CD4-positive, alpha-beta T cell treated with Interleukin-21 for 1 hour (primary cell): ENCODE data around the gene NRARP.

ENCODE experiments used
- DNase-seq: peaks from one replicate; pipeline ENCODE4 v3.0.0-alpha.2; 2020

The NRARP gene

DNA sequence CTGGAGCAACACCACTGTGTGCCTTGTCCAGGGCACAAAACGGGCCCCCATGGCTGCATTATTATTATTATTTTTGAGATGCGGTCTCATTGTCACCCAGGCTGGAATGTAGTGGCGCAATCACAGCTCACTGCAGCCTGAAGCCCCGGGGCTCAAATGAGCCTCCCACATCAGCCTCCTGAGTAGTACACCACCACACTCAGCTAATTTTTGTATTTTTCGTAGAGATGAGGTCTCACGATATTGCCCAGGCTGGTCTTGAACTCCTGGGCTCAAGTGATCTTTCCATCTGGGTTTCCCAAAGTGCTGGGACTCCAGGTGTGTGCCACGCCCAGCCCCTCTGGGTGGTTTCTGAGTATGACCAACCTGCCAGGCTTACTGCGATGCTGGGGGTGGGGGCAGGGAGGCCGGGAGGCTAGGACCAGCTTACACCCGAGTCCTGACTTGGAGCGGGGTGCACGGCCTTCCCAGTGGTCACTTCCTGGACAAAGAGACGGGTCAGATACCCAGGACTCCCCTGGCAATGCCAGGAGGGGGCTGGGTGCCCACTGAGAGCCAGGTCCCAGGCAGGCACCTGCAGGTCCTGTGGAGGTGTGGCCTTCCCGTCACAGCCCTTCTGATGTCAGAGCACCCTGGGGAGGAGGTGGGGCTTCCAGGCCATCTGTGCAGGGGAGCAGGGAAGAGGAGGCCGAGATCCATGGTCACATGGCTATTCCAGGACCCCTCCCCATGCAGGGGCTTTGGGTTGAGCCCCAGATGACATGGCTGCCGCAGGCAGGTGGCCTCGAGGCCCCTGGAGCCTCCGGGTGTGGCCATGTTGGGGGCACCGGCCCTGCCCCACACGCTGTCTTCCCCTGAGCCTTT lies 8.3 kb upstream of the NRARP start:
- no peak for DNase-seq

- DNase-seq = no peak
Measured at GRCh38 chr9:137309368-137310188, 7.5 kb upstream of the NRARP start.

GRCh38 chr9:137308057-137308619 lies 6.1 kb upstream of the NRARP start:
- DNase-seq = no peak

- DNase-seq = no peak
Measured at GRCh38 chr9:137307255-137308056, 5.4 kb upstream of the NRARP start.

DNA sequence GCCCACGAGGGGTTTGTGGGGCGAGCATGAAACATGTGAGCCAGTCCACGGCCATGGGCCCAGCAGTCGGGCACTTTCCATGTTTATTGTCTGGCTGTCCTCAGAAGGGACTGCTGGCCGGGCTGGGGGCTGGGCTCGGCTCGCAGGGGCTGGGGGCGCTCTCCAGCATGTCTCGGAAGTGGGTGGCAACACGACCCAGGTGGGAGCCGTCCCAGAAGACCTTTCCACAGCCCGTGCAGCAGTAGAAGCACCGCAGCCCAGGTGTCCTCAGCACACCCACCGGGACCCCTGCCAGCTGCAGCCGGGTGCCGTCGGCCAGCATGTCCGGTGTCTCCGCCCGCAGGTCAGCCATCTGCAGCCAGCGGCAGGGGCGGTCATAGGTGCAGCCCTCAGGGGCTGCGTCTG lies 4.8 kb upstream of the NRARP start:
- DNase-seq = no peak

- DNase-seq = no peak
Measured at GRCh38 chr9:137306066-137306849, 4.2 kb upstream of the NRARP start.

DNA sequence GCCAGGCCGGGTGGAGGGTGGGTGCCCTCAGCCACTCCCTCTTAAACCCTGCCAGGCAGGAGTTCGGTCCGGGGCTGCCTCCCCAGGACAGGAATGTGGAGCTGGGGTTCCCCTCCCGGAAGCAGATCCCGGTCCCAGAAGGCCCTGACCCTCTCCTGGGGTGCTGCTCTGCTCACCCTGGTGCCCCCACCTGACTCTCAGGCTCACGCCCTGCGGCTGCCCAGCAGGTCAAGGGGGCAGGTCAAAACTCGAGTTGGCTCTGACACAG lies 3.7 kb upstream of the NRARP start:
- no peak for DNase-seq

DNA sequence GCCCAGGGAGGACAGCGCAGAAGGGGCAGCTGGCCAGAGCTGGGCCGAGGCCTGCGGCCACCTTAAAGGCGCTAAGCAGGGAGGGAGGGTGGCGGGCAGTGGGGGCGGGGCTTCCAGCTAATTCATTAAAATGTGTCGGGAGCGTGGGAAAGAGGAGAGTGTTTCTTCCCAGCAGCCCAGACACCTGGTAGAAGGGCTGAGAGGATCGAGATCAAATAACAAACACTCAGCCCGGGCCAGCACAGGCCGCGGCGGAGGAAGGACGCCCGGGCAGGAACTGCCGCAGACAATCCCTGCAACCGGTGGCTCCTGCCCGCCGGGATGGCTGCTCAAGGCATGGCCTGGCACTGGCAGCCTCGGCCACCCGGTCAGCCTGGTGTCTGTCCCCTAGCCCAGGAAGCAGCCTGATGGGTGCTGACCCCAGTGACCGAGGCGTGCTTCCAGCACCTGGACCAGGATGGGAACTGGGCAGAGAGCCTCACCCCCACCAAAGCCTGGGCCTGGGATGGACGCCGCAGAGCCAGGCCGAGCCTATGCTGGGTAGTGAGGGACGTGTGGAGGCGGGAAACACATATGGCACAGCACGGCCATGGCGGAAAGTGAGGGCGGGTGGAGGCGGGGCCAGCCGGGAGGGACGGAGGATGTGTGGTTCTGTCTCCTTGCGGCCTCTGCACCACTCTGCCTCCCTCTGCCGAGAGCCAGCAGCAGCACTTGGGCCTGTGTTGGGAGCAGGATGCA lies 3.2 kb upstream of the NRARP start:
- DNase-seq = peak; percentile 60

DNA sequence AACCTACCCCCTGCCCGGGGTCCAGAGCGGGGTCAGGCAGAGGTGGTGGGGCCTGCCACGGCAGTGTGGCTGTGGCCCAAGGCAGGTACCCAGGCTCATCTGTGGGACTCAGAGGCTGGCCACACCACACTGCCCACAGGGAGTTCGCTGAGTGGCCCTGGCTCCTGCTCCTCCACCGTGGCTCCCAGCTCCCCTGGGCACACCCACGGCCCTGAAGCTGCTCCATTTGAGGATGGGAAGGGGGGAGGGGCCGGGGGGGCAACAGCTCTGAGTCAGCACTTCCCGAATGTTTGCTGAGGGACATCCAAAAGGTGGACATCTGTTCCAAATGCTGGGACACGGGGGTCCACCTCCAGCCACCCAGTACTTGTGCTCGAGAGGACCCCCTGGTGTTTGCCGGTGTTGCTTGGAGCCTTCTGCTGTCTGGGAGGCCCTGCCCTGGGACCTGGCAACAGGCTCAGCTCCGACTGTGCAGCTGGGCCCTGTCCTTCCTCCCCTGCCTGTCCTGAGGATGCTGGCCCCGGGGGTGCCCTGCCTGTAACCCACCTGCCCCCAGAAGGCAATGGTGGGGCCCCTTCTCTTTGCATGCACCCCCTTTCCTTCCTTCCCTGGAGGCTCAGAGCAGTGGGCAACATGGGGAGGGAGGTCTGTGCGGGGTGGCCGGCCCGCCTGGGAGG lies 2.5 kb upstream of the NRARP start:
- DNase-seq = no peak

GRCh38 chr9:137303893-137304382 lies 1.9 kb upstream of the NRARP start:
- no peak for DNase-seq

DNA sequence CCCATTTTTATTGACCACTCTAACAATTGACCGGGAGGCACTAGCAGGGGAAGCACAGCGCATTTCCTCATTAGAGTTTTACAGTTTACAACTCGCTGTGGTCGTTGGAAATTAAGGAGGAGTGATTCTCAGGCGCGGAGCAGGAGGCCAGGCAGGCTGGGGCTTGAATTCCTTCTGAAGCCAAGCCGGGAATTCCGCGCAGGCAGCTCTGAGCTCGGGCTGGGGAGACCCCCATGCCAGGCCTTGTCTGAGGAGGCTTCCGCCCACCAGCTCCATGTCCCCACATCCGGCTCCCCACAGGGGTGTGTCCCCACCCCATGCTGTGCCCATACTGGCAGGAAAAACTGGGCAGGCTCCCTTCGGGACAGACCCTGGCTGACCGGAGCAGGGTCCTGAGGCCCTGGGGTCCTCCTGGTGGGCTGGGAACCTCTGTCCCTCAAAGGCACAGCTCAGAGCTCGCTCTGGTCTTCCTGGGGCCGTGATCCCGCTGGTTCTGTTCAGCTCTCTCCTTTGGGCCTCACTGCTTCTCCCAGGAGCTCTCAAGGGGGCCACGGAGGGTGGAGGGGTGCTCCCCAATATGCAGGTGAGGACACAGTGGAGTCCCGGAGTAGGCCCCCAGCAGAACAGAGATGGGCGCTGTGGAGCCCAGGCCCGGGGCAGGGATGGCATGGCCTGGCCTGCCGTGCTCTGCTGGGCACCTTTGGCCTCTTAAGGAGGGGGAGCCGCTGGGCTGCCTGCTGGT lies 1.3 kb upstream of the NRARP start:
- DNase-seq = no peak

GRCh38 chr9:137302449-137303150 lies 529 bp upstream of the NRARP start:
- DNase-seq = no peak

- no peak for DNase-seq
Measured at GRCh38 chr9:137301081-137301947, 757 bp downstream of the NRARP start.

DNA sequence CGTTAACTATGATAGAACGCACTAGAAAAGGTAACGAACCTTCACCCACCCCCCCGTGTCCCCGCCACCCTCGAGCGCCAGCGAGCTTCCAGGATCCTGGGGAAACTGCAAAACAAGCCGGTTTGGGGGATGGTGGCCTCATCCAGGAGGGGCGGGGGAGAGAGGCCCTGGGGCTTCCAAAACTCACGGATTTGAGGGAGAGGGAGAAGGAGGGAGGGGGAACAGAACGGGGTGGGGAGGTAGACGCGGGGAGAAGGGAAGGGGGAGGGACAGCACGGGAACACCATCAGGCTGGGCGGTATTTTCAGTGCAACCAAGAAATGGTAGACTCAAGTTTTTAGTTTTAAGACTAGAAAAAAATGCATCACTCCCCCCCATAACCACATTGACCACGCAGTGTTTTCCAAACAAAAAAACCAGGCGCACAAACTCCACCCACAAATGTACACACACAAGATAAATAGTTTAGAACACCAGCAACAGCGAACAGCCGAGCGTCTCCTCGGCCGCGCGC lies 1.4 kb downstream of the NRARP start:
- no peak for DNase-seq

DNA sequence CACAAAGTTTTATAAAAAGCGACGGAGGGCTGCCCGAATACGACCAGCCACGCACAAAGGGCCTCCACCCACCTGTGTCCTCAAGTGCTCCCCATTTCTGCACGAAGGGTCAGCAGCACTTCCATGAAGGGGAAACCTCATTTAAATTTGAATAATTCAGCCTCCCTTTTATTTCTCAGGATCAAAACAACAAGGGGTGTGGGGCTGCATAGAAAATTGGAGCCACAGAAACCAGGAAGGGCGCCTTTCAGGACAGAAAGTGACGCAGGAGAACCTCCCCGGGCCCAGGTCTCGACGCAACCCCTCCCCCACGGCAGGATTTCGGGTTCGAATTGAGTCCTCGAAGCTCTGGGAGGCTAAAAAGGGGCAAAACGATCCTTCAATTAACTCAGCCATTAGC lies 2.1 kb downstream of the NRARP start:
- DNase-seq = no peak

GRCh38 chr9:137299203-137299565 lies 2.9 kb downstream of the NRARP start:
- DNase-seq = no peak

DNA sequence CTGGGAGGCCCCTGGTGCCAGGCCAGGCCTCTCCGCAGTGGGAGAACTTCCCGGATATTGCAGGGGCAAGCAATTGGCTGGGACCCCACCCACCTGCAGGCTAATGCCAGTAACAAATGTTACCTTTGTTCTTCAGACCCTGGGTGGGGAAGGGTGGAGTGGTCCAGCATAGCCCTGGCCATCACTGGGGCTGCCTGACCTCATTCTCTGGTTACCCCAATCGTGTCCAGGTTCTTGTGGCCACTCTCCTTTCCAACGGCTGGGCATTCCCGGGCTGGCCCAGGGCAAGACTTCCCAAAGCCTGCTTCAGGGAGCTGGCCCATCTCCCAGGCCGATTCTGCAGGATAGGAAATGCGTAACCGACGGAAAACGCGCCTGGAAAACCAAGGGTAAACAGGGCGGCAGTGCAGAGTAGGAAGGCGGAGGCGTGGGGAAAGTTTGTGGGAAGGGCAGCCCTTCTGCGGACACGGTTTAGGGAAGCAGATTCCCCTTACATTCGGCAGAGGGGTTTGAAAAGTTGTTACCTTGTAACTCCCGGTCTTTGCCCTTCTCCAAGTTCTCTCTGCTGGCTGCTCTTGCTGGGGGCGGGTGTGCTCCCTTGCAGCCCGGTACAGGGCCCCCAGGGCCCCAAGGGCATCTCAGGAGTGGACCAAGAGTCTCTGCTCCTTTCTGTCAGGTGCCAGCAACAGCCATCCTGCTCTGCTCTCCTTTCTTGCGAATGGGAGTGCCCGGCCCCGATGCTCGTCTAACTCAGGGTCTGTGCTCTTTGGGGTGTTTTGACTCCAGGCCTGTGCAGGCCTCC lies 3.5 kb downstream of the NRARP start:
- DNase-seq = no peak
